B cell (primary cell): Measurements from ENCODE around the gene GALNT18. TPM values are rescaled to one million over a fixed set of nuclear protein-coding genes. Genes with fewer than 3 reads are reported as not detected.

ENCODE experiments used
- ATAC-seq: fragments of 200-7000 bp; cut with Tn5 transposase; one replicate; pipeline ENCODE4 v1.10.0; 2021; ENCODE audit warnings: low read depth, mild to moderate bottlenecking, moderate number of reproducible peaks, moderate library complexity
- CTCF ChIA-PET: fragments of 350-600 bp; sonication (Branson Sonifier 250); formaldehyde crosslinking; loops from one replicate; lab custom pipeline; 2021; ENCODE audit warnings: antibody characterized with exemption, inconsistent platforms; lab: Charles Lee
- POLR2A ChIA-PET: fragments of 350-600 bp; sonication (Branson Sonifier 250); formaldehyde crosslinking; loops from one replicate; lab custom pipeline; 2021; ENCODE audit warnings: antibody characterized with exemption; lab: Charles Lee
- DNase-seq: peaks from one replicate; pipeline ENCODE4 v3.0.0; 2013
- H2AFZ ChIP-seq: 2 replicates; pipeline ENCODE4 v1.6.1; 2012; ENCODE audit warnings: mild to moderate bottlenecking, low read depth, low read length; ENCODE audit not compliant: insufficient read depth, poor library complexity, severe bottlenecking
- H3K27ac ChIP-seq, 2 donors: 1 replicate in 1 of 2; 2 replicates in 1 of 2; pipeline ENCODE4 v1.5.1; 2012 to 2013; ENCODE audit warnings: low read length in 2 of 2, mild to moderate bottlenecking in 2 of 2, moderate library complexity in 1 of 2
- H3K27me3 ChIP-seq, 4 experiments: fragments of 200-600 bp in 1 of 4; sonication (generic) in 1 of 4; replicated peaks in 1 of 4; 1 replicate in 2 of 4; 2 replicates in 2 of 4; pipeline versions ENCODE4 v1.6.1 to v1.7.0; 2013 to 2016; ENCODE audit warnings: low read length in 3 of 4, mild to moderate bottlenecking in 2 of 4, mixed read lengths in 1 of 4, moderate library complexity in 1 of 4; ENCODE audit not compliant: insufficient read depth in 4 of 4, control insufficient read depth in 3 of 4; ENCODE audit errors: control extremely low read depth in 1 of 4
- H3K36me3 ChIP-seq, 2 experiments: replicated peaks in 1 of 2; 1 replicate in 1 of 2; 2 replicates in 1 of 2; pipeline versions ENCODE4 v1.6.1 to v1.7.1; 2013; ENCODE audit warnings: low read length in 1 of 2; ENCODE audit not compliant: insufficient read depth in 2 of 2, control insufficient read depth in 1 of 2; ENCODE audit errors: control extremely low read depth in 1 of 2, extremely low read depth in 1 of 2
- H3K4me1 ChIP-seq, 2 donors: fragments of 200-600 bp in 1 of 2; sonication (generic) in 1 of 2; 1 replicate in 1 of 2; 2 replicates in 1 of 2; pipeline versions ENCODE4 v1.5.1 to v1.6.1; 2013 to 2017; ENCODE audit warnings: low read length in 2 of 2; ENCODE audit not compliant: control insufficient read depth in 2 of 2, insufficient read depth in 2 of 2
- H3K4me2 ChIP-seq: replicated peaks from 2 replicates; pipeline ENCODE3; 2012; ENCODE audit warnings: mild to moderate bottlenecking, low read depth, low read length; ENCODE audit not compliant: poor library complexity, severe bottlenecking
- H3K4me3 ChIP-seq, 5 experiments: fragments of 200-600 bp in 1 of 5; sonication (generic) in 1 of 5; 1 replicate in 3 of 5; 2 replicates in 2 of 5; pipeline versions ENCODE4 v1.5.1 to v1.7.0; 2011 to 2016; ENCODE audit warnings: low read length in 4 of 5, mild to moderate bottlenecking in 4 of 5, low read depth in 2 of 5, control low read depth in 1 of 5, moderate library complexity in 1 of 5; ENCODE audit not compliant: insufficient read depth in 1 of 5; ENCODE audit errors: control extremely low read depth in 1 of 5, extremely low read depth in 1 of 5
- H3K79me2 ChIP-seq: fragments of 200-600 bp; sonication (generic); one replicate; pipeline ENCODE4 v1.6.0; 2016; ENCODE audit warnings: low read length; ENCODE audit not compliant: control insufficient read depth, insufficient read depth
- H3K9ac ChIP-seq: fragments of 200-600 bp; sonication (generic); 2 replicates; pipeline ENCODE4 v1.6.1; 2017; ENCODE audit warnings: mild to moderate bottlenecking, low read length, moderate library complexity
- H3K9me3 ChIP-seq, 3 donors: one replicate each; pipeline versions ENCODE4 v1.6.1 to v1.7.1; 2013; ENCODE audit warnings: low read length in 2 of 3; ENCODE audit not compliant: control insufficient read depth in 2 of 3, insufficient read depth in 1 of 3; ENCODE audit errors: control extremely low read depth in 1 of 3
- H4K20me1 ChIP-seq: 2 replicates; pipeline ENCODE4 v1.6.0; 2012; ENCODE audit warnings: mild to moderate bottlenecking, low read length; ENCODE audit not compliant: insufficient read depth, control insufficient read depth, poor library complexity, severe bottlenecking
- H3K27ac Mint-ChIP-seq: one replicate; pipeline ENCODE4 v1.8.0; 2021; ENCODE audit warnings: mixed read lengths
- H3K27me3 Mint-ChIP-seq: one replicate; pipeline ENCODE4 v1.8.0; 2021; ENCODE audit warnings: mixed read lengths
- H3K4me1 Mint-ChIP-seq: one replicate; pipeline ENCODE4 v1.8.0; 2021; ENCODE audit warnings: mixed read lengths
- H3K4me3 Mint-ChIP-seq: one replicate; pipeline ENCODE4 v1.8.0; 2021; ENCODE audit warnings: mixed read lengths
- H3K9me3 Mint-ChIP-seq: one replicate; pipeline ENCODE4 v1.8.0; 2022; ENCODE audit warnings: mixed read lengths; ENCODE audit not compliant: insufficient read depth
- EZH2 ChIP-seq: IDR thresholded peaks from 2 replicates; pipeline ENCODE4 v1.6.1; 2012; ENCODE audit warnings: borderline replicate concordance, low read depth, mild to moderate bottlenecking, moderate library complexity, low read length; ENCODE audit not compliant: insufficient read depth, poor library complexity, severe bottlenecking
- WGBS: methylation state at CpG from one replicate; pipeline ENCODE4 v1.1.5; 2013; ENCODE audit warnings: missing lambda C conversion rate; ENCODE audit not compliant: insufficient coverage; 5-methylcytosine and 5-hydroxymethylcytosine counted together
- intact Hi-C: fragments of 100-400 bp; cut with micrococcal nuclease; formaldehyde crosslinking; loops from one replicate; pipeline ENCODE4 v1.10.0; 2022
- polyA plus RNA-seq: library from polyadenylated mRNA; depleted of rRNA; stranded (reverse); fragments of >200 nt; gene quantifications from 2 replicates; pipeline ENCODE4 v1.2.3, GENCODE V29; 2012
- total RNA-seq, 2 donors: library from RNA; stranded (reverse); fragments of 120-200 nt in 1 of 2; gene quantifications; 1 replicate in 1 of 2; 2 replicates in 1 of 2; pipeline versions ENCODE4 v1.2.3 to v1.2.4, GENCODE V29; 2013 to 2022
- TF ChIP-seq, protein P1 (sequence below): fragments of 200-600 bp; IDR thresholded peaks from one replicate; pipeline ENCODE4 v1.8.0; 2022; ENCODE audit warnings: antibody characterized with exemption, mild to moderate bottlenecking

GALNT18 gene
- total and polyA plus RNA-seq, 2 donors (not counting 1 experiment from before 2014, with no cell fraction given), result not detected

GRCh38 chr11:11396301-11397035 is 225.3 kb downstream of the GALNT18 start:
- Mint-ChIP-seq H3K4me3 (no peak overlapping the region), H3K27me3 (peaks cover 4% of the 10 kb centered on the region), H3K27ac (no peak overlapping the region), H3K9me3 (no peaks in the 10 kb centered on the region), H3K4me1 (no peaks in the 10 kb centered on the region)
- no peaks in the 10 kb centered on the region for H3K79me2 ChIP-seq
- TF ChIP-seq, protein P1, sequence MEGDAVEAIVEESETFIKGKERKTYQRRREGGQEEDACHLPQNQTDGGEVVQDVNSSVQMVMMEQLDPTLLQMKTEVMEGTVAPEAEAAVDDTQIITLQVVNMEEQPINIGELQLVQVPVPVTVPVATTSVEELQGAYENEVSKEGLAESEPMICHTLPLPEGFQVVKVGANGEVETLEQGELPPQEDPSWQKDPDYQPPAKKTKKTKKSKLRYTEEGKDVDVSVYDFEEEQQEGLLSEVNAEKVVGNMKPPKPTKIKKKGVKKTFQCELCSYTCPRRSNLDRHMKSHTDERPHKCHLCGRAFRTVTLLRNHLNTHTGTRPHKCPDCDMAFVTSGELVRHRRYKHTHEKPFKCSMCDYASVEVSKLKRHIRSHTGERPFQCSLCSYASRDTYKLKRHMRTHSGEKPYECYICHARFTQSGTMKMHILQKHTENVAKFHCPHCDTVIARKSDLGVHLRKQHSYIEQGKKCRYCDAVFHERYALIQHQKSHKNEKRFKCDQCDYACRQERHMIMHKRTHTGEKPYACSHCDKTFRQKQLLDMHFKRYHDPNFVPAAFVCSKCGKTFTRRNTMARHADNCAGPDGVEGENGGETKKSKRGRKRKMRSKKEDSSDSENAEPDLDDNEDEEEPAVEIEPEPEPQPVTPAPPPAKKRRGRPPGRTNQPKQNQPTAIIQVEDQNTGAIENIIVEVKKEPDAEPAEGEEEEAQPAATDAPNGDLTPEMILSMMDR, result no peak
- TF ChIP-seq EZH2, result no peak
- POLR2A ChIA-PET, result no interaction called here
- ATAC-seq (no peak), DNase-seq (no peak)
- H3K9ac ChIP-seq, result no peak overlapping the region
- intact Hi-C loops, result no loop called here
- H3K4me3 ChIP-seq, result no peak overlapping the region
- H3K4me2 ChIP-seq, result no peak overlapping the region
- no peaks in the 10 kb centered on the region for H3K4me1 ChIP-seq
- no peaks in the 10 kb centered on the region for H3K36me3 ChIP-seq
- H2AFZ ChIP-seq, result no peak overlapping the region
- no peaks in the 10 kb centered on the region for H3K27me3 ChIP-seq
- no peaks in the 10 kb centered on the region for H3K9me3 ChIP-seq
- H4K20me1 ChIP-seq, result no peaks in the 10 kb centered on the region
- CTCF ChIA-PET, result no interaction called here
- no peak overlapping the region for H3K27ac ChIP-seq
- 71% methylated on average over 3 of the region's 11 CpGs for WGBS

DNA sequence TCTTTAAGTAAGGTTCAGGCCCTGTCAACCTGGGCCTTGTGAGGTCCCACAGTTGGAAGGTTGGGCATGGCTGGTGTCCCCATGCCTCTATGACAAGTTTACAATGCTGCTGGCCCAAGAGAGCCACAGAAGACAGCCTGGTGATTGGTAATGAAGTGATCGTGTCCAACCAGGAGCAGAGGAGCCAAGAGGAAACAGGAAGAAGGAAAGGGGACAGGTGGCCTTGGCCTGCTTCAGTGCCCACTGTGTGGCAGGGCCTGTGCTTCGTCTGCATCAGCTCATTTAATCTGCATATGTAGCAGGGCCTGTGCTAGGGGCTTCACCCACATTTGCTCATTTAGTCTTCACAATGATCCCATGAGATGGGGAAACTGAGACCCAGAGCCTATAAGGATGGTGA is 226.7 kb downstream of the GALNT18 start:
- CTCF ChIA-PET, result no interaction called here

More for the DNA sequence above, 226.7 kb downstream of the GALNT18 start:
- no peak for TF ChIP-seq EZH2
- TF ChIP-seq, protein P1, result no peak
- Histone ChIP-seq H3K9ac (no peak overlapping the region), H3K9me3 (no peaks in the 10 kb centered on the region), H4K20me1 (no peaks in the 10 kb centered on the region), H3K4me2 (no peak overlapping the region), H3K4me1 (no peaks in the 10 kb centered on the region), H3K27ac (no peak overlapping the region), H3K36me3 (no peaks in the 10 kb centered on the region), H3K27me3 (no peaks in the 10 kb centered on the region), H2AFZ (no peak overlapping the region), H3K79me2 (no peaks in the 10 kb centered on the region), H3K4me3 (no peak overlapping the region)
- Mint-ChIP-seq H3K27ac (no peak overlapping the region), H3K4me3 (no peak overlapping the region), H3K27me3 (peaks cover 4% of the 10 kb centered on the region), H3K4me1 (no peaks in the 10 kb centered on the region), H3K9me3 (no peaks in the 10 kb centered on the region)
- DNase-seq (no peak), ATAC-seq (no peak)
- 63% methylated on average over 2 of the region's 2 CpGs for WGBS
- intact Hi-C loops, result no loop called here
- POLR2A ChIA-PET, result no interaction called here
